Left renal pelvis (tissue), 4 donors: ENCODE measurements around the gene WNK3. TPM values are rescaled to one million over a fixed set of nuclear protein-coding genes. Genes with fewer than 3 reads are reported as not detected.

Experiments
- DNase-seq, 4 donors: peaks; one replicate each; pipeline ENCODE4 v3.0.0-alpha.2; 2013; ENCODE audit warnings: low read depth in 4 of 4, low spot score in 3 of 4
- polyA plus RNA-seq, 4 donors: library from polyadenylated mRNA; unstranded; fragments of 120-200 nt; gene quantifications; one replicate each; pipeline ENCODE4 v1.2.1, GENCODE V29; 2013; ENCODE audit not compliant: insufficient read length in 4 of 4

Gene WNK3
- polyA plus RNA-seq, 4 donors, result 2.7 to 5.4 (median 5.1) TPM

GRCh38 chrX:54171527-54172250 lies 186.2 kb downstream of the WNK3 start:
- DNase-seq, result no peak

DNA sequence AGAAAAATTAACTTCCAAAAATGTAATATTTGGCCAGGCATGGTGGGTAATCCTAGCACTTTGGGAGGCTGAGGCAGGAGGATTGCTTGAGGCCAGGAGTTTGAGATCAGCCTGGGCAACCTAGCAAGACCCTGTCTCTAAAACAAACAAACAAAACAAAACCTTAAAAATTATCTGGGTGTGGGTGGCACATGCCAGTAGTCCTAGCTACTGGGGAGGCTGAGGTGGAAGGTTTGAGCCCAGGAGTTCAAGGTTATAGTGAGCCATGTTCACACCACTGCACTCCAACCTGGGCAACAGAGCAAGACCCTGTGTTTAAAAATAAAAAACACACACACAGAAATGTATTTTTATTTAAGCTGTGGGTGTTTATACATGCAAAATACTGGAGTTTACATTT lies 186.8 kb downstream of the WNK3 start:
- no peak for DNase-seq

DNA sequence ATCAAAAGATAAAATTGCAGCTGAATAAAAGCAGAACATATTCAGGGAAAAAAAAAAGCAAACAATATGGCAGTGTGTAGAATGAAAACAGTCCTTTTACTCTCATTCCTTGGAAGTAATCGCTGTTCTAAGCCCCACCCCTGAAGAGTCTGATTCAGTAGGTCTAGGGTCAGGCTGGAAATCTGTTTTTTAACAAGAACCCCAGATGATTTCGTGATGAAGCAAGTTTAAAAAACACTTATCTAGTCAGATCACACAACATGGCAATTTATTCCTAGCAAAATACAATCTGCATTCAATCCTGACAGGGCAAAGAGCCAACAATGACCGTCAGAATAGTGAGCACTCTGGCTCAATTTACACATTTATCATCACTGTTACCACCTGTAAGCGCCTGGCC lies 190.9 kb downstream of the WNK3 start:
- DNase-seq, result no peak

- DNase-seq, result no peak
Measured at GRCh38 chrX:54157561-54157960, 200.3 kb downstream of the WNK3 start.

Other genes starting within 250 kb of the WNK3 start
- gene FAM120C, start 174.8 kb downstream of the WNK3 start, polyA plus RNA-seq, result 10 to 100 TPM in 2 of 4 donors, 1 to 10 TPM in 2; 8.2 to 12.9 (median 10.0) TPM
- 10 to 100 TPM; 47.6 to 58.4 (median 51.1) TPM for gene TSR2, start 82.4 kb upstream of the WNK3 start, polyA plus RNA-seq
- 10 to 100 TPM; 18.4 to 32.0 (median 21.0) TPM for gene FGD1, start 138.2 kb upstream of the WNK3 start, polyA plus RNA-seq
- gene GNL3L, start 172.2 kb upstream of the WNK3 start, polyA plus RNA-seq, result 10 to 100 TPM; 12.6 to 21.2 (median 16.8) TPM